SU-DHL-6 (cell line): ENCODE data around the gene TBC1D10A.

ENCODE experiments used
- CTCF ChIP-seq: fragments of 200-600 bp; sonication (generic); IDR thresholded peaks from one replicate; pipeline ENCODE4 v1.5.1; 2017; ENCODE audit warnings: antibody characterized with exemption, mild to moderate bottlenecking, low read length, moderate library complexity; ENCODE audit not compliant: insufficient read depth, poor library complexity, severe bottlenecking
- EZH2phosphoT487 ChIP-seq: fragments of 200-600 bp; sonication (generic), shearing (Covaris generic); conservative IDR thresholded peaks from 2 replicates; pipeline ENCODE4 v1.6.1; 2018; ENCODE audit warnings: mild to moderate bottlenecking, antibody characterized with exemption, low read length, moderate library complexity, mixed read lengths

- TF ChIP-seq CTCF (no peak), EZH2phosphoT487 (no peak)
Measured at GRCh38 chr22:30370641-30371230, 44.0 kb upstream of the TBC1D10A start.
